ENCODE measurements around the gene EIF2S1. TPM values are rescaled to one million over a fixed set of nuclear protein-coding genes. Genes with fewer than 3 reads are reported as not detected.

The EIF2S1 gene
- polyA plus RNA-seq, 1 donor from 2014 or later = 108 TPM

DNA sequence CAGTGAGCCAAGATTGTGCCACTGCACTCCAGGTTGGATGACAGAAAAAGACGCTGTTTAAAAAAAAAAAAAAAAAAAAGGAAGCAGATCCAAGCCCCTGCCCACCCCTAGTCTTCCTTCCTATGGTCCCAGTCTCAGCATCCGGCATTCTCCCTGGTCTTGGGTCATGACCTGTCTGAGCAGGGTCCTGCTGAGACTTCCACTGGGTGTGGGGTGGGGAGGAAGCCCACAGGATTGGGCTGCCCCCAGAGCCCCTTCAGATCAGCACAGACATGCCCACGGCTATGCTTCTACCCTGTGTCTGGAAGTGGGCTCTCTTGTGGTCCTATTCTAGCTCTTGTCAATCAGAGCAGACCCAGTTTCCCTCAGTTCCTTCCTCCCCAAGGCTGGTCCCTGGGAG lies 64.4 kb downstream of the EIF2S1 start:
- Histone ChIP-seq H3K79me2 (replicated peaks; ENCODE audit: insufficient read depth, low read length) (no peaks in the 10 kb centered on the region), H3F3A (ENCODE audit: insufficient read depth, low read length, poor library complexity, severe bottlenecking) (no peaks in the 10 kb centered on the region), H3K9ac (ENCODE audit: low read length) (no peak overlapping the region), H3K4me3 (ENCODE audit: low read length) (no peak overlapping the region), H3K9me2 (ENCODE audit: insufficient read depth, low read length) (no peaks in the 10 kb centered on the region), H4K20me1 (ENCODE audit: insufficient read depth) (no peaks in the 10 kb centered on the region), H3K9me3 (ENCODE audit: low read length) (no peaks in the 10 kb centered on the region), H3K27me3 (ENCODE audit: insufficient read depth, low read depth, low read length) (no peaks in the 10 kb centered on the region), H3K27ac (ENCODE audit: low read length) (no peak overlapping the region), H3K4me2 (ENCODE audit: low read length) (no peak overlapping the region), H2AFZ (ENCODE audit: low read depth, low read length) (no peak overlapping the region), H3K36me3 (ENCODE audit: insufficient read depth, low read length) (no peaks in the 10 kb centered on the region)
- TF ChIP-seq MXI1 (conservative IDR thresholded peaks at IDR 0.05; ENCODE audit: poor library complexity, severe bottlenecking) = no peak
- no peak for TF ChIP-seq EP300 (conservative IDR thresholded peaks at IDR 0.05; ENCODE audit: poor library complexity, severe bottlenecking)
- no peak for TF ChIP-seq RAD21 (conservative IDR thresholded peaks at IDR 0.05)
- no peak for TF ChIP-seq TAF1 (IDR thresholded peaks at IDR 0.05; ENCODE audit: low read depth)
- TF ChIP-seq CTCF (IDR thresholded peaks at IDR 0.05; ENCODE audit: poor library complexity, severe bottlenecking) = no peak

GRCh38 chr14:67425608-67426007 lies 65.5 kb downstream of the EIF2S1 start:
- no peaks in the 10 kb centered on the region for H3F3A ChIP-seq (ENCODE audit: insufficient read depth, low read length, poor library complexity, severe bottlenecking)
- no peaks in the 10 kb centered on the region for H3K36me3 ChIP-seq (ENCODE audit: insufficient read depth, low read length)
- H3K27ac ChIP-seq (ENCODE audit: low read length) = no peak overlapping the region
- TF ChIP-seq MXI1 (conservative IDR thresholded peaks at IDR 0.05; ENCODE audit: poor library complexity, severe bottlenecking) (no peak), CTCF (IDR thresholded peaks at IDR 0.05; ENCODE audit: poor library complexity, severe bottlenecking) (no peak), REST (IDR thresholded peaks at IDR 0.05; ENCODE audit: borderline replicate concordance) (no peak), RAD21 (conservative IDR thresholded peaks at IDR 0.05) (no peak), TAF1 (IDR thresholded peaks at IDR 0.05; ENCODE audit: low read depth) (no peak), EP300 (conservative IDR thresholded peaks at IDR 0.05; ENCODE audit: poor library complexity, severe bottlenecking) (no peak), EZH2 (IDR thresholded peaks at IDR 0.05; ENCODE audit: borderline replicate concordance, insufficient read depth, low read length, poor library complexity, severe bottlenecking) (no peak), POLR2AphosphoS5 (IDR thresholded peaks at IDR 0.05) (no peak), SMC3 (conservative IDR thresholded peaks at IDR 0.05; ENCODE audit: poor library complexity) (no peak)
- H3K9me2 ChIP-seq (ENCODE audit: insufficient read depth, low read length) = no peaks in the 10 kb centered on the region
- H3K9ac ChIP-seq (ENCODE audit: low read length) = no peak overlapping the region
- H3K4me3 ChIP-seq (ENCODE audit: low read length) = no peak overlapping the region
- H4K20me1 ChIP-seq (ENCODE audit: insufficient read depth) = no peaks in the 10 kb centered on the region
- H2AFZ ChIP-seq (ENCODE audit: low read depth, low read length) = no peak overlapping the region
- no peak overlapping the region for H3K4me2 ChIP-seq (ENCODE audit: low read length)
- no peaks in the 10 kb centered on the region for H3K9me3 ChIP-seq (ENCODE audit: low read length)
- no peaks in the 10 kb centered on the region for H3K79me2 ChIP-seq (replicated peaks; ENCODE audit: insufficient read depth, low read length)
- no peaks in the 10 kb centered on the region for H3K27me3 ChIP-seq (ENCODE audit: insufficient read depth, low read depth, low read length)
